Mucosa of stomach (tissue), 1 donor: Measurements from ENCODE around the gene SLC8A1.

Experiments used
- H3K27me3 ChIP-seq: one replicate; pipeline ENCODE4 v1.7.0; 2013; ENCODE audit warnings: mild to moderate bottlenecking, low read length; ENCODE audit not compliant: control insufficient read depth, insufficient read depth
- H3K36me3 ChIP-seq: one replicate; pipeline ENCODE4 v1.7.0; 2013; ENCODE audit warnings: low read length; ENCODE audit not compliant: control insufficient read depth, insufficient read depth
- H3K4me1 ChIP-seq: one replicate; pipeline ENCODE4 v1.7.0; 2013; ENCODE audit warnings: mild to moderate bottlenecking, low read length; ENCODE audit not compliant: control insufficient read depth, insufficient read depth
- H3K4me3 ChIP-seq: one replicate; pipeline ENCODE4 v1.7.0; 2013; ENCODE audit warnings: low read length
- H3K9ac ChIP-seq: one replicate; pipeline ENCODE4 v1.7.0; 2013; ENCODE audit warnings: mild to moderate bottlenecking, low read length, moderate library complexity
- H3K9me3 ChIP-seq: one replicate; pipeline ENCODE4 v1.7.0; 2013; ENCODE audit warnings: mild to moderate bottlenecking, low read length, moderate library complexity; ENCODE audit not compliant: control insufficient read depth
- donor health status: Pancreatic carcinoma.

Gene SLC8A1

GRCh38 chr2:40224318-40224717, 227.6 kb downstream of the SLC8A1 start:
- Histone ChIP-seq H3K36me3 (no peaks in the 10 kb centered on the region), H3K27me3 (no peaks in the 10 kb centered on the region), H3K4me1 (no peaks in the 10 kb centered on the region), H3K9ac (no peak overlapping the region), H3K4me3 (no peak overlapping the region), H3K9me3 (no peaks in the 10 kb centered on the region)

GRCh38 chr2:40220177-40220925, 231.5 kb downstream of the SLC8A1 start:
- Histone ChIP-seq H3K27me3 (no peaks in the 10 kb centered on the region), H3K9me3 (no peaks in the 10 kb centered on the region), H3K9ac (no peak overlapping the region)

GRCh38 chr2:40219141-40219540, 232.7 kb downstream of the SLC8A1 start:
- Histone ChIP-seq H3K9me3 (no peaks in the 10 kb centered on the region), H3K9ac (no peak overlapping the region), H3K4me1 (peaks cover 6% of the 10 kb centered on the region), H3K36me3 (no peaks in the 10 kb centered on the region), H3K27me3 (no peaks in the 10 kb centered on the region), H3K4me3 (no peak overlapping the region)

More at GRCh38 chr2:40220177-40220925, 231.5 kb downstream of the SLC8A1 start:
- H3K36me3 ChIP-seq = no peaks in the 10 kb centered on the region
- peaks cover 6% of the 10 kb centered on the region for H3K4me1 ChIP-seq
- no peak overlapping the region for H3K4me3 ChIP-seq

- Histone ChIP-seq H3K27me3 (no peaks in the 10 kb centered on the region), H3K9ac (no peak overlapping the region), H3K4me3 (no peak overlapping the region), H3K9me3 (no peaks in the 10 kb centered on the region), H3K4me1 (peaks cover 7% of the 10 kb centered on the region), H3K36me3 (no peaks in the 10 kb centered on the region)
Measured at GRCh38 chr2:40218679-40219078, 233.2 kb downstream of the SLC8A1 start.

GRCh38 chr2:40213619-40214018, 238.3 kb downstream of the SLC8A1 start:
- Histone ChIP-seq H3K9me3 (no peaks in the 10 kb centered on the region), H3K36me3 (no peaks in the 10 kb centered on the region), H3K27me3 (no peaks in the 10 kb centered on the region), H3K9ac (no peak overlapping the region), H3K4me1 (peaks cover 13% of the 10 kb centered on the region), H3K4me3 (no peak overlapping the region)

GRCh38 chr2:40213071-40213470, 238.8 kb downstream of the SLC8A1 start:
- Histone ChIP-seq H3K9me3 (no peaks in the 10 kb centered on the region), H3K27me3 (no peaks in the 10 kb centered on the region), H3K36me3 (no peaks in the 10 kb centered on the region), H3K4me3 (no peak overlapping the region), H3K9ac (no peak overlapping the region), H3K4me1 (peaks cover 12% of the 10 kb centered on the region)

GRCh38 chr2:40210968-40211353, 240.9 kb downstream of the SLC8A1 start:
- Histone ChIP-seq H3K4me3 (no peak overlapping the region), H3K36me3 (no peaks in the 10 kb centered on the region), H3K9me3 (no peaks in the 10 kb centered on the region), H3K4me1 (peaks cover 7% of the 10 kb centered on the region), H3K27me3 (no peaks in the 10 kb centered on the region), H3K9ac (no peak overlapping the region)

GRCh38 chr2:40210344-40210967, 241.4 kb downstream of the SLC8A1 start:
- H3K9me3 ChIP-seq = no peaks in the 10 kb centered on the region
- no peak overlapping the region for H3K4me3 ChIP-seq

GRCh38 chr2:40209761-40210160, 242.1 kb downstream of the SLC8A1 start:
- Histone ChIP-seq H3K36me3 (no peaks in the 10 kb centered on the region), H3K27me3 (no peaks in the 10 kb centered on the region), H3K9me3 (no peaks in the 10 kb centered on the region), H3K4me1 (peaks cover 7% of the 10 kb centered on the region), H3K4me3 (no peak overlapping the region), H3K9ac (no peak overlapping the region)

More at GRCh38 chr2:40210344-40210967, 241.4 kb downstream of the SLC8A1 start:
- Histone ChIP-seq H3K9ac (no peak overlapping the region), H3K4me1 (peaks cover 7% of the 10 kb centered on the region), H3K27me3 (no peaks in the 10 kb centered on the region), H3K36me3 (no peaks in the 10 kb centered on the region)

- Histone ChIP-seq H3K9me3 (no peaks in the 10 kb centered on the region), H3K27me3 (no peaks in the 10 kb centered on the region), H3K4me3 (no peak overlapping the region), H3K36me3 (no peaks in the 10 kb centered on the region), H3K4me1 (peaks cover 4% of the 10 kb centered on the region), H3K9ac (no peak overlapping the region)
Measured at GRCh38 chr2:40208463-40208862, 243.4 kb downstream of the SLC8A1 start.

GRCh38 chr2:40204268-40204667, 247.6 kb downstream of the SLC8A1 start:
- H3K9me3 ChIP-seq = no peaks in the 10 kb centered on the region
- no peak overlapping the region for H3K9ac ChIP-seq

GRCh38 chr2:40202798-40203400, 249.0 kb downstream of the SLC8A1 start:
- Histone ChIP-seq H3K9ac (no peak overlapping the region), H3K4me1 (peaks cover 6% of the 10 kb centered on the region), H3K27me3 (no peaks in the 10 kb centered on the region), H3K4me3 (no peak overlapping the region), H3K9me3 (no peaks in the 10 kb centered on the region), H3K36me3 (no peaks in the 10 kb centered on the region)

More at GRCh38 chr2:40204268-40204667, 247.6 kb downstream of the SLC8A1 start:
- H3K4me3 ChIP-seq = no peak overlapping the region
- no peaks in the 10 kb centered on the region for H3K27me3 ChIP-seq
- H3K36me3 ChIP-seq = no peaks in the 10 kb centered on the region
- H3K4me1 ChIP-seq = peaks cover 6% of the 10 kb centered on the region
